HepG2 (cell line): ENCODE data around the gene HHEX. TPM values are rescaled to one million over a fixed set of nuclear protein-coding genes. Genes with fewer than 3 reads are reported as not detected.

Experiments used
- ARID4A ChIP-seq: sonication (generic); formaldehyde crosslinking; IDR thresholded peaks from 2 replicates; pipeline ENCODE4 v1.5.0; 2020; ENCODE audit warnings: mild to moderate bottlenecking, missing genetic modification reagents, borderline replicate concordance
- ATF7-NPFF ChIP-seq: sonication (generic); formaldehyde crosslinking; IDR thresholded peaks from 2 replicates; pipeline ENCODE4 v1.8.1; 2023; ENCODE audit warnings: mild to moderate bottlenecking, low read depth, missing genetic modification reagents, moderate library complexity
- CAMTA2 ChIP-seq: sonication (generic); formaldehyde crosslinking; IDR thresholded peaks from 2 replicates; pipeline ENCODE4 v1.4.0; 2020; ENCODE audit warnings: mild to moderate bottlenecking, missing genetic modification reagents, borderline replicate concordance
- DMTF1 ChIP-seq: sonication (generic); formaldehyde crosslinking; IDR thresholded peaks from 2 replicates; pipeline ENCODE4 v1.4.0; 2020; ENCODE audit warnings: mild to moderate bottlenecking, missing genetic modification reagents
- E2F1 ChIP-seq: sonication (generic); formaldehyde crosslinking; IDR thresholded peaks from 2 replicates; pipeline ENCODE4 v1.5.0; 2020; ENCODE audit warnings: missing genetic modification reagents
- RAD21 ChIP-seq: fragments of 450-650 bp; formaldehyde crosslinking; IDR thresholded peaks from 2 replicates; pipeline ENCODE4 v1.5.0; 2020; ENCODE audit warnings: mild to moderate bottlenecking
- SPEN ChIP-seq: sonication (generic); formaldehyde crosslinking; IDR thresholded peaks from 2 replicates; pipeline ENCODE4 v1.5.1; 2020; ENCODE audit warnings: low read depth, mild to moderate bottlenecking, missing genetic modification reagents
- ZBTB7B ChIP-seq: sonication (generic); formaldehyde crosslinking; IDR thresholded peaks from 2 replicates; pipeline ENCODE4 v1.4.0; 2020; ENCODE audit warnings: missing genetic modification reagents
- ZMYM4 ChIP-seq: sonication (generic); formaldehyde crosslinking; IDR thresholded peaks from 2 replicates; pipeline ENCODE4 v1.8.1; 2023; ENCODE audit warnings: mild to moderate bottlenecking, missing genetic modification reagents
- ZNF574 ChIP-seq: sonication (generic); formaldehyde crosslinking; IDR thresholded peaks from 2 replicates; pipeline ENCODE4 v1.4.0; 2020; ENCODE audit warnings: missing genetic modification reagents
- ZSCAN5A ChIP-seq: sonication (generic); formaldehyde crosslinking; IDR thresholded peaks from 2 replicates; pipeline ENCODE4 v1.8.0; 2022; ENCODE audit warnings: mild to moderate bottlenecking, missing genetic modification reagents, borderline replicate concordance
- polyA plus RNA-seq, 8 experiments: library from polyadenylated mRNA; depleted of rRNA in 3 of 8; stranded (reverse) in 7 of 8; unstranded in 1 of 8; fragments of >200 nt; fragmentation: Illumina TruSeq in 4 of 8; extraction: Trizol in 4 of 8; gene quantifications; 2 replicates each; pipeline versions ENCODE4 v1.2.1 to v1.2.3, GENCODE V29; 2011 to 2016; ENCODE audit warnings: low read depth in 4 of 8, missing spikeins in 1 of 8, mixed read lengths in 1 of 8; ENCODE audit not compliant: insufficient read depth in 1 of 8
- total RNA-seq, 5 experiments: library from RNA; depleted of rRNA; stranded (reverse); fragments of >200 nt; fragmentation: Illumina TruSeq; extraction: Trizol; gene quantifications; 2 replicates each; pipeline ENCODE4 v1.2.3, GENCODE V29; 2016; ENCODE audit warnings: low read depth in 1 of 5
- TF ChIP-seq, protein P1 (sequence below): sonication (generic); formaldehyde crosslinking; IDR thresholded peaks from 2 replicates; pipeline ENCODE4 v1.8.0; 2023; ENCODE audit warnings: mild to moderate bottlenecking, missing genetic modification reagents

Gene HHEX
- total and polyA plus RNA-seq, 2 of the 13 experiments (the other 11 are each of a cell fraction or from before 2014, with no cell fraction given), result 44.5 to 48.7 TPM

- TF ChIP-seq ARID4A (CRISPR knock-in tag) (no peak; the same call in 1 of the 2 replicates), E2F1 (CRISPR knock-in tag) (0 out of 2 replicates have a peak, but pooled peaks have one; percentile 18), ZMYM4 (CRISPR knock-in tag) (0 out of 2 replicates have a peak, but pooled peaks have one; percentile 10), SPEN (no peak), DMTF1 (0 out of 2 replicates have a peak, but pooled peaks have one; percentile 8), CAMTA2 (0 out of 2 replicates have a peak, but pooled peaks have one; percentile 7), ZBTB7B (CRISPR knock-in tag) (0 out of 2 replicates have a peak, but pooled peaks have one; percentile 10), ATF7-NPFF (CRISPR knock-in tag) (peak; percentile 81), RAD21 (CRISPR knock-in tag) (peak; percentile 19; the same call in 1 of the 2 replicates), ZNF574 (CRISPR knock-in tag) (peak; percentile 27), ZSCAN5A (0 out of 2 replicates have a peak, but pooled peaks have one; percentile 13)
- TF ChIP-seq, protein P1, sequence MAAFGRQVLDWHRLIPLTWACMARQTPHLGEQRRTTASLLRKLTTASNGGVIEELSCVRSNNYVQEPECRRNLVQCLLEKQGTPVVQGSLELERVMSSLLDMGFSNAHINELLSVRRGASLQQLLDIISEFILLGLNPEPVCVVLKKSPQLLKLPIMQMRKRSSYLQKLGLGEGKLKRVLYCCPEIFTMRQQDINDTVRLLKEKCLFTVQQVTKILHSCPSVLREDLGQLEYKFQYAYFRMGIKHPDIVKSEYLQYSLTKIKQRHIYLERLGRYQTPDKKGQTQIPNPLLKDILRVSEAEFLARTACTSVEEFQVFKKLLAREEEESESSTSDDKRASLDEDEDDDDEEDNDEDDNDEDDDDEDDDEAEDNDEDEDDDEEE (CRISPR knock-in tag), result 0 out of 2 replicates have a peak, but pooled peaks have one; percentile 14
Measured at GRCh38 chr10:92689663-92690210, at the start of gene HHEX (continued).
